ENCODE results near the gene SLC44A4.

DNA sequence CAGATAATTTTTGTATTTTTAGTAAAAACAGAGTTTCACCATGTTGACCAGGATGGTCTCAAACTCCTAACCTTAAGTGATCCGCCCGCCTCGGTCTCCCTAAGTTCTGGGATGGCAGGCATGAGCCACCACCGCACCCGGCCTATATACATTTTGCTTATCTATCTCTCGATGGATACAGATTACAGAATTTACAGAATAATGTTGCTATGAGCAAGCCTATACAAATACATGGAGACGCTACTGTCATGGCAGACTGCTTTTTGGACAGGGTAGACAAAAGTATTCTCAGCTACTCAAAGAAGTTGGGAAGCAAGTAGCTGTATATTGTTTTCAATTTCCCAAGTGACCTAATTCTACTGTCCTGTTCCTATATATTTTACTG, 65.3 kb downstream of the SLC44A4 start:
- TF ChIP-seq EZH2 (IDR thresholded peaks at IDR 0.05) (no peak), POLR2AphosphoS5 (IDR thresholded peaks at IDR 0.05; ENCODE audit: borderline replicate concordance, low read depth, low read length) (no peak), FOXP2 (optimal IDR thresholded peaks at IDR 0.05; ENCODE audit: control extremely low read depth, extremely low read length, insufficient read depth) (no peak)
